Subcutaneous abdominal adipose tissue (tissue), 5 donors: ENCODE measurements around the gene THOC5.
"Not testable (repeated sequence)": the region's sequence is repeated elsewhere in the genome, so short reads cannot be mapped to it uniquely, and the experiment has no call there.

Experiments
- H3K27ac ChIP-seq: one replicate; pipeline ENCODE4 v1.7.0; 2013; ENCODE audit warnings: low read depth, mild to moderate bottlenecking, inconsistent platforms, low read length, moderate library complexity
- H3K27me3 ChIP-seq, 5 donors: one replicate each; pipeline ENCODE4 v1.7.0; 2013; ENCODE audit warnings: low read length in 5 of 5, inconsistent platforms in 1 of 5; ENCODE audit not compliant: control insufficient read depth in 5 of 5, insufficient read depth in 4 of 5
- H3K36me3 ChIP-seq, 5 donors: one replicate each; pipeline ENCODE4 v1.7.0; 2013; ENCODE audit warnings: low read length in 5 of 5; ENCODE audit not compliant: control insufficient read depth in 5 of 5, insufficient read depth in 5 of 5
- H3K4me1 ChIP-seq, 5 donors: one replicate each; pipeline ENCODE4 v1.7.0; 2013; ENCODE audit warnings: low read length in 5 of 5, mild to moderate bottlenecking in 3 of 5, moderate library complexity in 1 of 5; ENCODE audit not compliant: control insufficient read depth in 5 of 5, insufficient read depth in 5 of 5
- H3K4me3 ChIP-seq, 5 donors: one replicate each; pipeline ENCODE4 v1.7.0; 2013; ENCODE audit warnings: low read length in 5 of 5, low read depth in 1 of 5
- H3K9ac ChIP-seq, 5 donors: one replicate each; pipeline ENCODE4 v1.7.0; 2013; ENCODE audit warnings: low read length in 5 of 5, mild to moderate bottlenecking in 4 of 5, moderate library complexity in 3 of 5
- H3K9me3 ChIP-seq, 5 donors: one replicate each; pipeline ENCODE4 v1.7.0; 2013; ENCODE audit warnings: low read length in 5 of 5; ENCODE audit not compliant: control insufficient read depth in 5 of 5
- donor health status: healthy.
- donor health status: healthy.
- donor health status: healthy.
- donor health status: healthy.
- donor health status: healthy.

Gene THOC5

DNA sequence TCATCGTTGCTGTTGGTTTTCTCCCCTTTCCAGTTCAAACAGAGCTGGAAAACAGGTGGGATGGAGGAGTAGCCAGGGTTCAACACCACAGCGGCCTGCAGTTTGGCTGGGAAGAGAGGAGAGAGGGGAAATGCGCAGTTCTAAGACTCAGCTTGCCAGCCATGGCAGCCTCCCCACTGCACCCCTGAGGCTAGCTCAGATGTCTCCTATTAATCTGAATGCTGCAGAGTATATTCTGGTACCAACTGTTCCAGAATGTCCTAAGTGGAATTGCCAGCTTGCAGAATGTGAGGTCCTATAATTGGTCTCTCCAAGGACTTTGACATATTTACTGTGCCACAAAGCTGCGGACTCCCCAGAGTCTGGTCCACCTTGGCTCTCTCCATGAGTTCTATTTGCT lies 41.5 kb downstream of the THOC5 start:
- Histone ChIP-seq H3K4me3 (no peak overlapping the region), H3K4me1 (no peaks in the 10 kb centered on the region), H3K9ac (no peak overlapping the region), H3K36me3 (peaks cover 15 to 78% (median 73%) of the 10 kb centered on the region in 5 donors), H3K27ac (no peak overlapping the region), H3K27me3 (no peaks in the 10 kb centered on the region), H3K9me3 (no peaks in the 10 kb centered on the region)

DNA sequence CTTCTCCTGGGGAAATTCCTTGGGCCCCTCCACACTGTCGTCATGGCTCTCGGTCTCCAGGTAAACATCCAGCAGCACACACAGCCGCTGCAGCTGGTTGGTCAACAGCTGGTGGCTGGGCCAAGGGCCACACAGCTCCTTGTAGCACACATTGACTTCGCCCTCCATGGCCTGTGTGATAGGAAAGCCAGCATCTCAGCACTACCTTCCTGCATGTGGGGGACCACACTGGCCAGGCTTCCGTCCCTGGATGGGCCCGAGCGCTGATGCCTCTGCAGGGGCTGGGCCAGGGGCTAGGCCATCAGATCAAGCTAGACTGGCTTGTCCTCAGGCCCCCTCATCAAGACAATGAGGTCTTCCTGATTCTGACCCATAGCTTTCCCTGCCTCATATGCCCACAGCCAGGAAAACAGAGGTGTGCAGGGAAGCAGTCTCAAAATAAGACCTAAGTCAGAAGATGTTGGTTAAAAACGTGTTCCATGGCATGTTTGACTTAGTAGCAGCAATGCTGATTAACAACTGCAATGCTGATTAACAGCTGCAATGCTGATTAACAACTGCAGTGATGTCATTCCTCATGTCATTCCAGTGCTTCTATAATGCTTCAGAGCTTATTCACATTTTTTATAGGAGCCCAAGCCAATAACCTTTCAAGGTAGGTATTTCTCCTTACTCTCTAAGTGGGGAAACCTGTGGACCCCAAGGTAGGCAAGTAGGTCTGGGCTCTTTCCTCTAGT lies 42.3 kb downstream of the THOC5 start:
- Histone ChIP-seq H3K4me3 (no peak overlapping the region), H3K9ac (no peak overlapping the region), H3K4me1 (no peaks in the 10 kb centered on the region), H3K36me3 (peaks cover 17 to 77% (median 72%) of the 10 kb centered on the region in 5 donors), H3K9me3 (no peaks in the 10 kb centered on the region), H3K27me3 (no peaks in the 10 kb centered on the region), H3K27ac (no peak overlapping the region)

DNA sequence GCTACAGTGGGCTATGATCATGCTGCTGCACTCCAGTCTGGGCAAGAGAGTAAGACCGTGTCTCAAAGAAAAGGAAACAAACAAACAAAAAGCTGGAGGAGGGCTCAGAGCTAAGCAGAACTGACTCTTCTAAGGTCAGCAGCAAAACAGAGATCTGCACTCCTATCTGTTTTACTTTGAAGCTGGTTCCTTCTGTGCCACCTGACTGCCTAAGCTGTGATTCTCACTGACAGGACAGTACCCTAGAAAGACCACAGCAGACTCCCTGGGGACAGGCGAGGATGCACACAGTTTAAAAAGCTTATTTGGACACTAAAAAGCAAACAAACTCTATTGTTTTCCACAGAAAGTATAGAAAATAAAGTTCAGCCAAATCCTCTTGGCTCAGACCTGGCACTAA lies 43.0 kb downstream of the THOC5 start:
- no peaks in the 10 kb centered on the region for H3K4me1 ChIP-seq
- peaks cover 17 to 74% (median 67%) of the 10 kb centered on the region in 5 donors for H3K36me3 ChIP-seq
- no peaks in the 10 kb centered on the region for H3K9me3 ChIP-seq
- H3K4me3 ChIP-seq: no peak overlapping the region
- H3K27ac ChIP-seq: no peak overlapping the region
- H3K27me3 ChIP-seq: no peaks in the 10 kb centered on the region
- no peak overlapping the region for H3K9ac ChIP-seq

GRCh38 chr22:29509815-29510214 lies 43.7 kb downstream of the THOC5 start:
- no peak overlapping the region for H3K9ac ChIP-seq
- no peaks in the 10 kb centered on the region for H3K27me3 ChIP-seq
- no peaks in the 10 kb centered on the region for H3K4me1 ChIP-seq
- no peaks in the 10 kb centered on the region for H3K9me3 ChIP-seq
- H3K36me3 ChIP-seq: peaks cover 17 to 70% (median 64%) of the 10 kb centered on the region in 5 donors
- H3K27ac ChIP-seq: no peak overlapping the region
- H3K4me3 ChIP-seq: no peak overlapping the region

- H3K27me3 ChIP-seq: no peaks in the 10 kb centered on the region
- peaks cover 17 to 70% (median 64%) of the 10 kb centered on the region in 5 donors for H3K36me3 ChIP-seq
- H3K4me3 ChIP-seq: no peak overlapping the region
- H3K9ac ChIP-seq: no peak overlapping the region
- H3K9me3 ChIP-seq: no peaks in the 10 kb centered on the region
- H3K27ac ChIP-seq: no peak overlapping the region
- H3K4me1 ChIP-seq: no peaks in the 10 kb centered on the region
These were observed 44.3 kb downstream of the THOC5 start for GRCh38 chr22:29509298-29509697.

DNA sequence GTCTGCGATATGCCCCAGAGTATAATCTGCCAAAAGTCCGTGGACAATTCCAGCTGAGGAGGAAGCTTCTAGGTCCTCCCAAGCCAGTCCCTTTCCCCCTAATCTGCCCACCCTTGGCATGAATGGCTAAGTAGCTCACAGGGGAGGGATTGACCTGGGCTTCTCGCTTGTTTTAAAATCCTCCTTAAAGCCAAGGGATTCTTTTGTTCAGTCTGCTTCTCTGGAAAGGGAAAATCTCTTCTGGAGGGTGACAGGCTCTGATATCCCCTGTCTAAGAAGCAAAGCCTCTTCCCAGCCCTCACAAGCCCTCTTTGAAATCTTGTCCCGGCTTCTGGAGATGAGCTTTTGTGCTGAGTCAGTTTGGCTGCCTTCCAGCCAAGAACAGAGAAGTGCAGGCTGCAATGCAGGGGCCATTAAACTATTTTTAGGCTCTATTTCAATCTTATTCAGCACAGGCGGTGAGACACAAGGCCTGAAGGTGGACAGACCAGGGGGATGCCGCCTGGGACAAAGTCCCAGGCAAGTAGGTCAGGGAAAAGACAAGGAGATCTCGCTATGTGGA lies 49.7 kb downstream of the THOC5 start:
- no peaks in the 10 kb centered on the region for H3K27me3 ChIP-seq
- no peak overlapping the region for H3K27ac ChIP-seq
- H3K9ac ChIP-seq: peak overlapping the region in 1 of 5 donors; percentile 56
- H3K9me3 ChIP-seq: no peaks in the 10 kb centered on the region
- H3K4me1 ChIP-seq: peaks cover 0 to 7% (median 6%) of the 10 kb centered on the region in 5 donors
- peaks cover 7 to 34% (median 25%) of the 10 kb centered on the region in 5 donors for H3K36me3 ChIP-seq
- no peak overlapping the region for H3K4me3 ChIP-seq

GRCh38 chr22:29499852-29500251 lies 53.7 kb downstream of the THOC5 start:
- no peak overlapping the region for H3K9ac ChIP-seq
- no peaks in the 10 kb centered on the region for H3K27me3 ChIP-seq
- peaks cover 0 to 7% (median 0%) of the 10 kb centered on the region in 5 donors for H3K36me3 ChIP-seq
- H3K4me1 ChIP-seq: peaks cover 0 to 7% (median 6%) of the 10 kb centered on the region in 5 donors
- H3K27ac ChIP-seq: no peak overlapping the region
- no peak overlapping the region for H3K4me3 ChIP-seq
- H3K9me3 ChIP-seq: no peaks in the 10 kb centered on the region

DNA sequence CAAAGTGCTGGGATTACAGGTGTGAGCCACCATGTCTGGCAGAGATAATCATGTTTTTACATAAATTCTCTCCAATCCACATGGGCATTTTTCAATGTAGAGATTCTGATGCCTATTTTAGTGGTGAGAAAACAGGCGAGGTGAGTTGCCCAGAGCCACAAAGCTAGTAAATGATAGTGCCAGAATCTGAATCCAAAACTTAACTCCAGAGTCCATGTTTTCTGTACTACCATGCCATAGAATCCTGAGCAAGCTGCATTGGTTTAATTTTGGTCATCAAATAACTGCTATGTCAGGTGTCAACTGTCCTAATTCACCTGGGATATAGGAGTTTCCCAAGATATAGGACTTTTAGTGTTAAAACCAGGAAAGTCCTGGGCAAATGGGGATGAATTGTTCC lies 59.9 kb downstream of the THOC5 start:
- H3K4me1 ChIP-seq: peaks cover 0 to 6% (median 4%) of the 10 kb centered on the region in 5 donors
- peaks cover 0 to 4% (median 0%) of the 10 kb centered on the region in 5 donors for H3K36me3 ChIP-seq
- no peak overlapping the region for H3K9ac ChIP-seq
- no peaks in the 10 kb centered on the region for H3K27me3 ChIP-seq
- no peaks in the 10 kb centered on the region for H3K9me3 ChIP-seq
- no peak overlapping the region for H3K27ac ChIP-seq
- H3K4me3 ChIP-seq: no peak overlapping the region

- no peaks in the 10 kb centered on the region for H3K27me3 ChIP-seq
- H3K9me3 ChIP-seq: no peaks in the 10 kb centered on the region
- H3K4me3 ChIP-seq: no peak overlapping the region
- peaks cover 0 to 4% (median 0%) of the 10 kb centered on the region in 5 donors for H3K36me3 ChIP-seq
- no peak overlapping the region for H3K9ac ChIP-seq
- H3K4me1 ChIP-seq: peaks cover 0 to 6% (median 4%) of the 10 kb centered on the region in 5 donors
- no peak overlapping the region for H3K27ac ChIP-seq
These were observed 62.5 kb downstream of the THOC5 start for GRCh38 chr22:29491012-29491411.

DNA sequence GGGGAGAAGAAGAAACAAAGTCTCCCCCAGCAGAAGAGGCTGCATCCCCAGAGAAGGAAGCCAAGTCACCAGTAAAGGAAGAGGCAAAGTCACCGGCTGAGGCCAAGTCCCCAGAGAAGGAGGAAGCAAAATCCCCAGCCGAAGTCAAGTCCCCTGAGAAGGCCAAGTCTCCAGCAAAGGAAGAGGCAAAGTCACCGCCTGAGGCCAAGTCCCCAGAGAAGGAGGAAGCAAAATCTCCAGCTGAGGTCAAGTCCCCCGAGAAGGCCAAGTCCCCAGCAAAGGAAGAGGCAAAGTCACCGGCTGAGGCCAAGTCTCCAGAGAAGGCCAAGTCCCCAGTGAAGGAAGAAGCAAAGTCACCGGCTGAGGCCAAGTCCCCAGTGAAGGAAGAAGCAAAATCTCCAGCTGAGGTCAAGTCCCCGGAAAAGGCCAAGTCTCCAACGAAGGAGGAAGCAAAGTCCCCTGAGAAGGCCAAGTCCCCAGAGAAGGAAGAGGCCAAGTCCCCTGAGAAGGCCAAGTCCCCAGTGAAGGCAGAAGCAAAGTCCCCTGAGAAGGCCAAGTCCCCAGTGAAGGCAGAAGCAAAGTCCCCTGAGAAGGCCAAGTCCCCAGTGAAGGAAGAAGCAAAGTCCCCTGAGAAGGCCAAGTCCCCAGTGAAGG lies 64.3 kb downstream of the THOC5 start:
- H3K27ac ChIP-seq, H3K4me1 ChIP-seq, H3K27me3 ChIP-seq, H3K9me3 ChIP-seq, H3K4me3 ChIP-seq, H3K36me3 ChIP-seq, H3K9ac ChIP-seq: not testable (repeated sequence)
